Astrocyte of the cerebellum (primary cell): ENCODE results near the gene ANKRD13B.
A peak's percentile ranks its signal among the peaks of the same experiment; 100 is the strongest.

Source experiments
- DNase-seq: peaks from one replicate; pipeline ENCODE4 v3.0.0-alpha.2; 2011; ENCODE audit warnings: low read depth
- H3K4me3 ChIP-seq: 2 replicates; pipeline ENCODE4 v1.5.1; 2011; ENCODE audit warnings: mild to moderate bottlenecking, low read depth, low read length, moderate library complexity
- in situ Hi-C: cut with HindIII; loops from 2 replicates; pipeline ENCODE4 v1.10.0; 2017; ENCODE audit warnings: low sequenced_read_pairs
- TF ChIP-seq, protein P1 (sequence below): IDR thresholded peaks from 2 replicates; pipeline ENCODE4 v1.5.1; 2012; ENCODE audit warnings: low read length, low read depth, moderate library complexity, mild to moderate bottlenecking; ENCODE audit errors: missing control alignments

Gene ANKRD13B

DNA sequence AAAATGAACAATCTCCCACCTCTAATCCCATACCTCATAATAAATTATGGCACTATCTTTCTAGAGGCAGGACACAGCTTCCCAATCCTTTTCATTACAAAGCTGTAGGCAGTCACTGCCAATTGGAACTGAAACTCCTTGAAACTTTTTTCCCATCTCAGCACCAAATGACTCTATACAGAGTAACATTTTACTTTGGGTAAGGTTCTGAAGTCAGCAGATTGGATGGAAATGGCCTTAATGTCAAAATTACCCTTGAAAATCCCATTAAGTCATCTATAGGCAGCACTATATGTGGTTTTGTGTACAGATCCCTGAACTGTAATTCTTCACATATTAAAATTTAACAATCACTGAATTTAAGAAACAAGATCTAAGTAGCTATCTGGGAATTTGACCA, 60.0 kb downstream of the ANKRD13B start:
- no peak overlapping the region for H3K4me3 ChIP-seq
- in situ Hi-C loops = no loop called here
- DNase-seq = no peak
- TF ChIP-seq, protein P1, sequence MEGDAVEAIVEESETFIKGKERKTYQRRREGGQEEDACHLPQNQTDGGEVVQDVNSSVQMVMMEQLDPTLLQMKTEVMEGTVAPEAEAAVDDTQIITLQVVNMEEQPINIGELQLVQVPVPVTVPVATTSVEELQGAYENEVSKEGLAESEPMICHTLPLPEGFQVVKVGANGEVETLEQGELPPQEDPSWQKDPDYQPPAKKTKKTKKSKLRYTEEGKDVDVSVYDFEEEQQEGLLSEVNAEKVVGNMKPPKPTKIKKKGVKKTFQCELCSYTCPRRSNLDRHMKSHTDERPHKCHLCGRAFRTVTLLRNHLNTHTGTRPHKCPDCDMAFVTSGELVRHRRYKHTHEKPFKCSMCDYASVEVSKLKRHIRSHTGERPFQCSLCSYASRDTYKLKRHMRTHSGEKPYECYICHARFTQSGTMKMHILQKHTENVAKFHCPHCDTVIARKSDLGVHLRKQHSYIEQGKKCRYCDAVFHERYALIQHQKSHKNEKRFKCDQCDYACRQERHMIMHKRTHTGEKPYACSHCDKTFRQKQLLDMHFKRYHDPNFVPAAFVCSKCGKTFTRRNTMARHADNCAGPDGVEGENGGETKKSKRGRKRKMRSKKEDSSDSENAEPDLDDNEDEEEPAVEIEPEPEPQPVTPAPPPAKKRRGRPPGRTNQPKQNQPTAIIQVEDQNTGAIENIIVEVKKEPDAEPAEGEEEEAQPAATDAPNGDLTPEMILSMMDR = no peak

DNA sequence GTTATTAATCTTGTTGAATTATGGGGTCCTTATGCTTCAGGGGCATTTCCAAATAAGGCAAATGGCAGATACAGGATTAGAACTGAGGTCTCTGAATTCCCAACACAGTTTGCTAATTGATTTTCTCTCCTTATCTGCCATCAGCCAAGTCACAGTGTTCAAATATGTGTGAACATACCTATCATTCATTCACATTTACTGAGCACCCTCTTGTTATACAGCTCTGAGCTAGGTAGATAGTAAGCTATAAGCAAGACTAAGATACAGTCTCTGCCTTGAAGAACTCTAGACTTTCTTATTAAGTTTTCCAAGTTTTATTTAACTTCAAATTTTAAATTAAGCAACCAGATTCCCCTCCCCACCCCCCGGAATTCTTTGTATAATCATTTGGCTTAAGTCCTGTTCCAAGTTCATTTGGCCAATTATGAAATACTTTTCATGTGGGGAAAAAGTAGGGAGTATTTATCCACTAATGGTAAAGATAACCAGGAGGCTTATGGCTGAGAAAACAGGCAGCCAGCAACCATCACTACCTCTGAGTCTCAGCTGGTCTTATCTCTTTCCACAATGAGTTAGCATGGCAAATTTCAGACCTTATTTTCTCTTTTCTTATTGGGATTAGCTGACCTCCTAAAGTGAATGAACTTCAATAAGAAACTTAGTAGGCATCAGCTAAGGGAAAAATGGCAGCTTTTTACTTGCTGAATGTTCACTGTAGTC, 61.2 kb downstream of the ANKRD13B start:
- TF ChIP-seq, protein P1 = no peak
- in situ Hi-C loops = no loop called here

DNA sequence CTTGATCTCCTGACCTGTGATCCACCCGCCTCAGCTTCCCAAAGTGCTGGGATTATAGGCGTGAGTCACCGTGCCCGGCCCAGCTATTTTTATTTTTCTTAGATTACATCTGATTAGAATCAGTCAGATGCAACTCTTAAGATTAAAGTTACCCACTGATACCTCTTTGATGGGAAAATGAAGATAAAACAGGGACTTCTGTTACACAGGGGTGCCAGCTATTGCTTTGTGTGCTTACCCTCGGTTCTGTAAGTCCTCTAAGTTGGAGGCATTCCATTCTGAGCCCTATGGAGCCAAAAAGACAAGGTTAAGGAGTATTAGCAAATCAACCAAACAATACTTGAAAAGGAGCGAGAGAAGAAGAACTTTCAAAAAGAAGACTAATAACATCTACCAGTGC, 62.4 kb downstream of the ANKRD13B start:
- no peak for DNase-seq
- H3K4me3 ChIP-seq = no peak overlapping the region
- in situ Hi-C loops = no loop called here
- TF ChIP-seq, protein P1 = no peak

More for the DNA sequence above, 61.2 kb downstream of the ANKRD13B start:
- no peak for DNase-seq
- H3K4me3 ChIP-seq = no peak overlapping the region

DNA sequence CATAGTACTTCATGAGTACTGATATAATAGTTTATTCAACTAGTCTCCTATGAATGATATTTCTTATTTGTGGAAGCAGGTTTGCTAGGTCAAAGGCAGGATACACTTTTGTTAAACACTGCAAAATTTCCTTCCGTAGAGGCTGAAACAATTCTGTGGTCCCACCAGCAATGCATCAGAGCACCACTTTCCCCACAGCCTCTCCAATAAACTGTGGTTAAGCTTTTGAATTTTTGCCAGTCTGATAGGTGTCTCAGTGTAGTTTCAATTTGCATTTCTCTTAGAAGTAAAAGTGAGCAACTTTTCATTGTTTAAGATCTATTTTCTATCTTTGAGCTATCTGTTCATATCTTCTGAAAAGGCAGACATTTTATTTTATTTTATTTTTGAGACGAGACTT, 66.2 kb downstream of the ANKRD13B start:
- DNase-seq = peak; percentile 54
- TF ChIP-seq, protein P1 = no peak
- H3K4me3 ChIP-seq = no peak overlapping the region
- in situ Hi-C loops = no loop called here

GRCh38 chr17:29661213-29661612, 68.3 kb downstream of the ANKRD13B start:
- TF ChIP-seq, protein P1 = no peak
- DNase-seq = no peak
- no peak overlapping the region for H3K4me3 ChIP-seq
- in situ Hi-C loops = no loop called here

DNA sequence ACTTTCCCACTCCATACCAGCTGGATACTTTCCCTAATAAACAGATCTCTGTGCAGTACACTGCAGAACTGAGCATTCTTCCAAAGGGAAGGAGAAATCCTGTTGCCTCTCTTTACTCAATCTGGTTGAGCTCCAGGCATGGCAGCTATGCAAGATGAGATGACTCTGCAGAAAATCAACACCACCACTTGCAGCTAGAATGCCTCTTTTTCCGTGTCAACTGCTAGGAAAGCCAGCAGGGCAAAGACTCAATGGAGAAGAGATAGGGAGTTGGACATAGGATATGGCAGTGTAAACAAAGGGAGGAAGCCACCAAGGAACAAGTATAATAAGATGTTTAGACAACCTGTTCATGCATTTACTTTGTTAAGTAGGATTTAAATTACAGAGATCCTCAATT, 70.2 kb downstream of the ANKRD13B start:
- TF ChIP-seq, protein P1 = no peak
- no peak for DNase-seq

More for the DNA sequence above, 70.2 kb downstream of the ANKRD13B start:
- H3K4me3 ChIP-seq = no peak overlapping the region
- in situ Hi-C loops = no loop called here
